Ovary (tissue), 9 donors: ENCODE data around the gene PHACTR1. TPM values are rescaled to one million over a fixed set of nuclear protein-coding genes. Genes with fewer than 3 reads are reported as not detected.

Experiments used
- DNase-seq, 5 donors: peaks; one replicate each; pipeline ENCODE4 v3.0.0-alpha.2; 2019 to 2020
- H3K27ac ChIP-seq, 2 donors: fragments of 200-600 bp; one replicate each; pipeline versions ENCODE4 v1.5.1 to v1.8.0; 2019 to 2022
- H3K27me3 ChIP-seq: fragments of 200-600 bp; one replicate; pipeline ENCODE4 v1.8.0; 2022
- H3K36me3 ChIP-seq: fragments of 200-600 bp; sonication (generic); one replicate; pipeline ENCODE4 v1.5.1; 2019
- H3K4me1 ChIP-seq: one replicate; pipeline ENCODE4 v1.8.1; 2013; ENCODE audit warnings: mild to moderate bottlenecking, moderate library complexity; ENCODE audit not compliant: insufficient read depth
- H3K4me3 ChIP-seq: fragments of 200-600 bp; sonication (generic); one replicate; pipeline ENCODE4 v1.5.1; 2017
- H3K9me3 ChIP-seq, 2 donors: fragments of 200-600 bp in 1 of 2; sonication (generic) in 1 of 2; one replicate each; pipeline versions ENCODE4 v1.5.1 to v1.8.1; 2013 to 2019; ENCODE audit warnings: mild to moderate bottlenecking in 1 of 2, moderate library complexity in 1 of 2
- CTCF ChIP-seq, 3 donors: fragments of 450-650 bp in 2 of 3; fragments of 200-600 bp in 1 of 3; IDR thresholded peaks; one replicate each; pipeline versions ENCODE4 v1.5.1 to v1.8.0; 2016 to 2022; ENCODE audit warnings: antibody characterized with exemption in 3 of 3, mild to moderate bottlenecking in 1 of 3
- EP300 ChIP-seq: sonication (generic); formaldehyde crosslinking; IDR thresholded peaks from one replicate; pipeline ENCODE4 v1.6.1; 2017; ENCODE audit warnings: antibody characterized with exemption
- POLR2A ChIP-seq: fragments of 450-650 bp; IDR thresholded peaks from one replicate; pipeline ENCODE4 v1.6.1; 2017; ENCODE audit warnings: antibody characterized with exemption, mild to moderate bottlenecking, moderate library complexity
- WGBS, 3 donors: extraction: QIAGEN DNeasy Blood & Tissue Kit in 1 of 3; methylation state at CpG; one replicate each; pipeline versions ENCODE4 v1.1.5 to v1.1.7; 2013 to 2017; 5-methylcytosine and 5-hydroxymethylcytosine counted together
- intact Hi-C, 4 donors: fragments of 100-400 bp; cut with DNase I; formaldehyde crosslinking; loops; one replicate each; pipeline versions ENCODE4 v1.11.0 to v1.15.1; 2022 to 2023
- polyA plus RNA-seq, 2 donors: library from polyadenylated mRNA; stranded (reverse); fragments of 200-250 nt in 1 of 2; fragments of 350-450 nt in 1 of 2; fragmentation: Illumina TruSeq in 1 of 2; extraction: RNeasy Lipid Tissue Mini Kit (QIAGEN cat#74804) in 1 of 2; gene quantifications; one replicate each; pipeline ENCODE4 v1.2.3, GENCODE V29; 2013 to 2014
- total RNA-seq, 7 donors: library from RNA; depleted of rRNA in 2 of 7; stranded (reverse); fragments of >200 nt in 2 of 7; fragmentation: NEBNext Ultra II Directional in 3 of 7; extraction: Animal tissue kit (Norgen Biotek cat#: 25700) in 3 of 7; gene quantifications; one replicate each; pipeline versions ENCODE4 v1.1.0 to v1.2.4, GENCODE V29; 2016 to 2023
- donor health status: DM: no; HTN: no; CAD: no; lungs with moderate emphysema.
- donor health status: DM: no; HTN: no; CAD: no.
- donor health status: Bipolar disorder and iron deficiency.
- donor health status: DM: yes; HTN: yes; CAD: no.
- donor health status: DM: no; HTN: no; CAD: no.
- donor health status: DM: yes; HTN: yes; CAD: no.

The PHACTR1 gene
- total and polyA plus RNA-seq, 9 donors, result 0.48 to 10.9 (median 3.7) TPM

- no peak overlapping the region for H3K27ac ChIP-seq
- H3K4me1 ChIP-seq, result no peaks in the 10 kb centered on the region
- H3K9me3 ChIP-seq, result no peaks in the 10 kb centered on the region
- no peak overlapping the region for H3K4me3 ChIP-seq
- WGBS, 3 donors, result 69 to 81% (median 80%) methylated on average over 3 of the region's 3 CpGs
- no peak for TF ChIP-seq POLR2A
- TF ChIP-seq EP300, result no peak
- no peak for TF ChIP-seq CTCF (IDR thresholded peaks at IDR 0.05)
- intact Hi-C loops, result no loop called here
- H3K36me3 ChIP-seq, result no peaks in the 10 kb centered on the region
- no peak for DNase-seq
- H3K27me3 ChIP-seq, result no peaks in the 10 kb centered on the region
These were observed 450.3 kb downstream of the PHACTR1 start for GRCh38 chr6:13166916-13167315.

GRCh38 chr6:13172291-13172690 is 455.7 kb downstream of the PHACTR1 start:
- H3K9me3 ChIP-seq, result no peaks in the 10 kb centered on the region
- DNase-seq, result no peak
- intact Hi-C loops, result no loop called here
- TF ChIP-seq EP300 (no peak), CTCF (IDR thresholded peaks at IDR 0.05) (no peak), POLR2A (no peak)
- H3K27ac ChIP-seq, result no peak overlapping the region
- no peaks in the 10 kb centered on the region for H3K27me3 ChIP-seq
- H3K4me3 ChIP-seq, result no peak overlapping the region
- 72 to 74% (median 72%) methylated on average over 3 of the region's 3 CpGs for WGBS, 3 donors
- H3K4me1 ChIP-seq, result no peaks in the 10 kb centered on the region
- H3K36me3 ChIP-seq, result no peaks in the 10 kb centered on the region

- Histone ChIP-seq H3K27me3 (no peaks in the 10 kb centered on the region), H3K4me1 (no peaks in the 10 kb centered on the region), H3K4me3 (no peak overlapping the region), H3K27ac (no peak overlapping the region), H3K36me3 (no peaks in the 10 kb centered on the region), H3K9me3 (no peaks in the 10 kb centered on the region)
- TF ChIP-seq EP300, result no peak
- intact Hi-C loops, result no loop called here
- DNase-seq, result no peak
- 56 to 67% (median 63%) methylated on average over 2 of the region's 2 CpGs for WGBS, 3 donors
These were observed 458.5 kb downstream of the PHACTR1 start for GRCh38 chr6:13175087-13175486.

GRCh38 chr6:13175759-13176158 is 459.2 kb downstream of the PHACTR1 start:
- no peaks in the 10 kb centered on the region for H3K36me3 ChIP-seq
- no peak for TF ChIP-seq POLR2A
- TF ChIP-seq CTCF (IDR thresholded peaks at IDR 0.05), result no peak
- TF ChIP-seq EP300, result no peak
- no peak overlapping the region for H3K27ac ChIP-seq
- intact Hi-C loops, result no loop called here
- no peaks in the 10 kb centered on the region for H3K27me3 ChIP-seq
- DNase-seq, result no peak
- no peaks in the 10 kb centered on the region for H3K9me3 ChIP-seq
- 30 to 47% (median 42%) methylated on average over 4 of the region's 4 CpGs for WGBS, 3 donors
- no peaks in the 10 kb centered on the region for H3K4me1 ChIP-seq
- no peak overlapping the region for H3K4me3 ChIP-seq

GRCh38 chr6:13177664-13178063 is 461.1 kb downstream of the PHACTR1 start:
- no peaks in the 10 kb centered on the region for H3K36me3 ChIP-seq
- 87 to 93% (median 88%) methylated on average over 2 of the region's 2 CpGs for WGBS, 3 donors
- intact Hi-C loops, result no loop called here
- H3K27me3 ChIP-seq, result no peaks in the 10 kb centered on the region
- TF ChIP-seq CTCF (IDR thresholded peaks at IDR 0.05) (no peak), EP300 (no peak), POLR2A (no peak)
- H3K4me3 ChIP-seq, result no peak overlapping the region
- H3K4me1 ChIP-seq, result no peaks in the 10 kb centered on the region
- DNase-seq, result no peak
- H3K9me3 ChIP-seq, result no peaks in the 10 kb centered on the region
- H3K27ac ChIP-seq, result no peak overlapping the region
